GM19438 (cell line): Measurements from ENCODE around the gene GPR155.
A peak's percentile ranks its signal among the peaks of the same experiment; 100 is the strongest.

ENCODE experiments used
- ATAC-seq: cut with Tn5 transposase; IDR thresholded peaks from one replicate; pipeline ENCODE4 v1.9.1; 2021; ENCODE audit warnings: low read depth; ENCODE audit not compliant: unreplicated experiment

GPR155 gene

GRCh38 chr2:174486563-174487107 lies at the start of gene GPR155:
GPR155 (minus strand) TSS chr2:174487029; CDS start chr2:174481956, 5,073 bp downstream.
- ATAC-seq, result peak; percentile 54

DNA sequence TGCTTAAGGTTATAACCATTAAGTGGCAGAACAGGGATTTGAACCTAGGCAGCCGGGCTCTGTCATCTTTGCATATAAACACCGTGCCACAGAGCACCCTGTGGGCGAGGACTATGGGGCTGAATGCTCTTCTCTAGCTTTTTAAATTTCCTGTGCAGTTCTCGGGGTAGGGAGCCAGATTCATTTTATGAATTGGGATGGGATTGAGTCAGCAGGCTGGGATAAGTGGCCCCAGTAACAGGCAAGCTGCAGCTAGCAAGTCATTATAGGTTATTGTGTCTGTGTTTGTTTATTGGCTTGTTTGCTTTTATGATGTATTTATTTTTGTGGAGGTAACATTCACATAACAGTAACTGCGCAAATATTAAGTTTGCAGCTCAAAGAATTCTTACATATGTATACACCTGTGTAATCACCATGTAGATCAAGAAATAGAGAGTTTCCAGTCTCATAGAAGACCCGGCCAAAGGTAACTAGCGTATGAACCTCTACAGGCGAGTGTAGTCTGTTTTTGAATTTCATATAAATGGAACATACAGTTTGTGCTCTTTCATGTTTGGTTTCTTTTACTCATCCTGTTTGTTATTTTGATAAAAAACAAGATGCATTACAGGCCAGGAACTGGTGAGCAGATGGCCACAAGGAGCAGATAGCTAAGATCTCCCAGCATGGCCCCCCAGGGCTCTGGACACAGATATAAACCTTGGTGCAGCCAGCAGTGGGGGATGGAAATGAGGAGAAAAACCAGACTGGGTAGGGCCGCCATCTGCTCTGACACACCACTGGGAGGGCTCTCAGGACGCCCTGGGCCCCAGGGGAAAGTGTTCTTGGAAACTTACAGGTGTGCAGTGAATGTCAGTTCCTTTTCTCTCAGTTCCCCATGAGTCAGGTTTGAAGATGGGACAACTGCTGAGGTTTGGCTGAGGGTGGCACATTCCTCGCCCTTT lies 49.2 kb upstream of the GPR155 start:
- no peak for ATAC-seq

GRCh38 chr2:174535083-174535482 lies 48.3 kb upstream of the GPR155 start:
- no peak for ATAC-seq

GRCh38 chr2:174529916-174530315 lies 43.1 kb upstream of the GPR155 start:
- ATAC-seq, result no peak

DNA sequence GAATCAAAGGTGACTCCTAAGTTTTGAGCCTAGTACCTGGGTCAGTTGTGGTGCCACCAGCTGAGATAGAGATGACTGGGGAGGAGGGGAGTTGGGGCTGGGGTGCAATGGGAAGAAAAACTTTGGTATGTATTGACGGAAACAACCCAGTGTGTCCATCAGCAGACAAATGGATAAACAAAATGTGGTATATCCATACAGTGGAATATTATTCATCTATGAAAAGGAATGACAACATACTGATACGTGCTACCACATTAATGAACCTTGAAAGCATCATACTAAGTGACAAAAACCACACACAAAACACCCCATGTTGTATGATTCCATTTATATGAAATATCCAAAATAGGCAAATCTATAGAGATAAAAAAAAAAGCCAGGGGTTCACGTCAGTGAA lies 41.1 kb upstream of the GPR155 start:
- no peak for ATAC-seq

- no peak for ATAC-seq
These were observed 40.4 kb upstream of the GPR155 start for GRCh38 chr2:174527101-174527721.

DNA sequence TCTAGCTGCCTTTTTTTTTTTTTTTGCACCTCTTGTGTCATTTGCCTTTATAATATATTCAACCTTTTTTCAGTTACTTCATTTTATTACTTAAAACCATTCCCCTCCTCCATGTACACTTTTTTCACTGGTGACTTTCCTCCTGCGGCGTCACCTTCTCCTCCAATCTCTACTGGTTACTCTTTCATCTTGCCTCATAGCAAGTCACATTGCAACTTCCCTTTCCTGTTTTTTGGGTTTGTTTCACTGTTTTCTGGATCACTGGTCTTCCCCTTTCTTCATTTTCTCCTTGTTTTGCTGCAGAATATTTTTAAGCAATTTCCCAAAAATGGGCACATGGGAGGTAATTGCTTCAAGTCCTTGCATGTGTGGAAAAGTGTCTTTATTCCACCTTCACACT lies 37.7 kb upstream of the GPR155 start:
- ATAC-seq, result no peak

DNA sequence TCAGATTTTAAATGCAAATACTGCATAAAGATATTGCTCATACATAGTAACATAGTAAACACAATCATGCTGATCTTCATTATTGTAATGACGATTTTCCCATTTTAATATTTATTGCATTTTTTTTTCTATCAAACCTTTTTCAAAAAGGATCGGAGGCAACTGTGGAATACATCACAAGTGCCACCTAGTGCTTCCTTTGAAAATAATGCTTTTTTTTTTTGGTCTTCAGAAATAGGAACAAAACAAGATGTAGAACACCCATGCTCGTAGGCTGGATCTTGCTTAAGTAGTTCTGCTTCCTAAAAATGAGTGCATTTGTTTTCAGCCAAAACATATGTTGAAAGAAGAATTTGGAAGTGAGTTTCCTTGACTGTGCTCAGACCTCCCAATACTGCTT lies 35.7 kb upstream of the GPR155 start:
- no peak for ATAC-seq

DNA sequence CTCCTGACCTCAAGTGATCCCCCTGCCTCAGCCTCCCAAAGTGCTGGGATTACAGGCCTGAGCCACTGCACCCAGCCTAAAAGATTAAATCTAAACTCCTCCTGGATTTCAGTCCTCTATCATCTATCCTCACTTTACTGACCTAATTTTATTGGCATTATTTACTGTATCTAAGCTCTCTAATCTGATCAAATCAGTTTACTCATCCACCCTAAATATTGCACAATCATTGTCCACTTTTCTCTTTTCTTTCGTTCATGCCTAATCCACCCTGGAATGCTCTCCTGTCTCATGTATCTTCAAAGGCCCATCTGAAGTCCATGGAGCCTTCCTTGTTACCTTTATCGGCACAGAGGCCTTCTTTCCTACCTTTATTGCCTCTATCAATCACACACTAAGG lies 31.6 kb upstream of the GPR155 start:
- ATAC-seq, result no peak

DNA sequence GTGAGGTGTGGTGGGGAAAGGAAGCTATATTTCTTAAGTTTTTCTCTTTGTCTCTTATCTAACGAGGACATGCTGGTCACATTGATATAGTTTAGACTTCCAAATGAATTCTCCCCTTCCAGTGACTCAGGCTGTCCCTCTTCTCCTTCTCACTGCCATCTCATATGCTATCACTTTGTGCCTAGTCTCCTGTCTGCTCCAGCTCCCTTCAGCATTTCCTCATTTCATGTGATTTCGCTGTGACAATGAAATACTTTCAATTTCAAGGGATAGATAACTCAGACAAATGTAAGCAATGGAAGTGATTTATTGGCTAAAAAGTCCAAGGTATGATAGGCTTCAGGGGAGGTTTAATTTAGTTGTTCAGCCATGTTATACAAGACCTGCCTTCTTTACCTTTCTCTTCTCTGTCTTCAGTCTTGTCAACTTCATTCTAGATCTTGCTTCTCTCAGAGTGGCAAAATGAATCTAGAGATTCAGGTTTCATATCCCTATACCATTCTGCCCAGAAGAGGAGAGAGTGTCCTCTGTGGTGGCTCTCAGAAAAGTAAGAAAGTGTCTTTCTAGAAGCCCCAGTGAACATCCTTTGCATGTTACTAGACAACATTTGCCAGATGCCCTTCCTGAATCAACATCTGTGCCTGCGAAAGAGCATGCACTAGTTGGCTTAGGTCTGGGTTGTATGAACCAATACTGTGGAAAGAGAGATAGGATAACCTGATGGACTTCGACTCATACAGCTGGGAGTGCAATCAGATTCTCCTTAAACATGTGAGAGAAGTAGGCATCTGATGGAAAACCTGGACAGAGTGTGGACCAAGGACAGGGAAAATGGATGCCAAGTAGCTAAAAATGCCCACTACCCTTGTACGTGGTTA lies 29.9 kb upstream of the GPR155 start:
- ATAC-seq, result no peak

- ATAC-seq, result no peak
These were observed 25.5 kb upstream of the GPR155 start for GRCh38 chr2:174512345-174512744.

GRCh38 chr2:174511580-174512260 lies 24.9 kb upstream of the GPR155 start:
- ATAC-seq, result no peak

DNA sequence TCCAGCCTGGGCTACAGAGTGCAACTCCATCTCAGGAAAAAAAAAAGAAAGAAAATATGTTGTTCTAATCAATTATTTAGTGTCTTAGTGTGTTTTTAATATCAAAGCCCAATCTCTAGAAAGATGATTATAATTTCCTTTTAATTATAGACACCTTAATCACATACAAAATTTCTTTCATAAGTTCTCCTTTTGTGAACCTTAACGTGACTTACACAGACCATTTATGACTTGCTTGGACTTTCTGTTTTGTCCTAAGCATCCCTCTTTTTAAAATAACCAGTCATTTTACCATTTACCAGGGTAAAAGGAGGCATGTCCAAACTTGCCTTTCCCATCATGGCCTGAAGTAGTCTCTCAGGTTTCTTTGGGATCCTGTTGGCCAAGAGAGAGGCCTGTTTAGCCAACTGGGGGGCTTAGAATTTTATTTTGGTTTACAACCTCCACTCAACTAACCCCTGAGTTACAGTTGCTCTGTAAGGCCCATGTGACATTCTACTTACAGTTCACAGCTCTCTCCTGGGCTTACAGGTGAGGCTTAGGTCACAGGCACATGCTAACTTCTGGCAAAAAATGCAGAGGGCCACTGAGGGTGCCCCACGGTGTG lies 23.9 kb upstream of the GPR155 start:
- ATAC-seq, result no peak

DNA sequence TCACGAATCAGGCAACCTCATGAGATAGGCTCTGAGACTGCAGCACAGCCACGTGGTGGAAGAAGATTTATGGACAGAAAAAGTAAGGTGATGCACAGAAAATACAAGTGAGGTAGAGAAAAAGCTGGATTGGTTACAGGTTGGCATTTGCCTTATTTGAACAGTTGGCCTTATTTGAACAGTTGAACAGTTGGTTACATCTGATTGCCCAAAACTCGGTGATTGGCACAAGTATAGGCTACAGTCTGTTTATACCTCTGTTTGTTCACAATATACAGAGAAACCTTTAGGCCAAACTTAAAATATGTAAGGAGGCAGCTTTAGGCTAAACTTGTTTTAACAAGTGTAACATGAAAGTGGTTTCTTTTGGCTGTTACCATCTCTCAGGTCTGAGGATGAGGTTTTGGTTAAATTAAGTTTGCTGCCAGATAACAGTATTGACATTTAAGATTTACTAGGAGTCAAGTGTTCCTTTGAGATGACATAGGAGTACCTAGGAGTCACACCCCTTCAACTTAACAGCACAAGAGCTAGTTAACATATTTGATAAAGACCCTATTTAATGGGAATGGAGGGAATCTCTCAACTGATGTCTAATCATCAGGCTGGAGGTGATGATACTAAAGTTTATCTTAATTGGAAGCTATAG lies 16.5 kb upstream of the GPR155 start:
- ATAC-seq, result no peak

DNA sequence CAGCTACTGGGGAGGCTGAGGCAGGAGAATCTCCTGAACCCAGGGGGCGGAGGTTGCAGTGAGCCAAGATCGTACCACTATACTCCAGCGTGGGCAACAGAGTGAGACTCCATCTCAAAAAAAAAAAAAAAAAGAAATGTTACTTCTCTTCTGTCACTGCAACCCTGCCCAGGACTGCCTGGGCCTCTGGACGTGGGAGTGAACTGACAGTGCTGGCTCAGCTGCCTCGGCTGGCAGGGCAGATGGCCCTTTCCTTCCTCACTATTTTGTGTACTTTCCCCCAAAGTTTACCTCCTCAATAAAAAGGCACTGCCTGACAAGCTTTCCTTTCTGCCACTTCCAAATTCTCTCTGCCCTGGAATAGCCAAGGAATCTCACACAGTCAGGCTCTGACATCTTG lies 12.5 kb upstream of the GPR155 start:
- ATAC-seq, result no peak

DNA sequence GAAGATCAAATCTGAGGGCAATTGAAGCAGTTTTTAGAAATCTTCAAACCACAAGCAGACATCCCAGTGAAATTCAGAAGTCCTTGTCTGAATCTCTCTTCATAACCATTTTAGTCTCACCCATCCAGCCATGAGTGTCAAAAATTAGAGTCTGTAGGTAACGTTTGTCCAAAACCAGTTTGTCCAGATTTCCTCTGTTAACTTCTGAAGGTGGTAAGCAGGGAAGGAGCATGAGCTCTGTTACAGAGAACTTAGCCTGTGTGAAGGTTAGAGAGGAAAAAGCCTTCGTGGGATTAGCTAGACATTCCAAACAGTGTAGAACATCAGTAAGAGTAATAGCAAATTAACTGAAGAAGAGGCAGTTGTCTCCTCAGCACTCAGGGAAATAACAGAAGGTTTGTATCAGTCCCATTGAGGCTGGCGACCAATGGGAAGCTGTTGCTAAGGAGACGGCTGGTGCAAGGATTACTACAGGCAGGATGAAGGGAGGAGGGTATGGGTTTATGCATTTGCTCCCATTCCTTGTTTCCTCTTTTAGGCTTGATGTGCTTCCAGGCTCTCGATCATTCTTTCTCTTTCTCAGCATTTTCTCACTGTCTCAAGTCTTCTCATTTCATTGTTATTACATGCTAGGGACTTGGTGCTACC lies 8.7 kb upstream of the GPR155 start:
- no peak for ATAC-seq

GRCh38 chr2:174493549-174494331 lies 6.9 kb upstream of the GPR155 start:
- peak; percentile 41 for ATAC-seq

DNA sequence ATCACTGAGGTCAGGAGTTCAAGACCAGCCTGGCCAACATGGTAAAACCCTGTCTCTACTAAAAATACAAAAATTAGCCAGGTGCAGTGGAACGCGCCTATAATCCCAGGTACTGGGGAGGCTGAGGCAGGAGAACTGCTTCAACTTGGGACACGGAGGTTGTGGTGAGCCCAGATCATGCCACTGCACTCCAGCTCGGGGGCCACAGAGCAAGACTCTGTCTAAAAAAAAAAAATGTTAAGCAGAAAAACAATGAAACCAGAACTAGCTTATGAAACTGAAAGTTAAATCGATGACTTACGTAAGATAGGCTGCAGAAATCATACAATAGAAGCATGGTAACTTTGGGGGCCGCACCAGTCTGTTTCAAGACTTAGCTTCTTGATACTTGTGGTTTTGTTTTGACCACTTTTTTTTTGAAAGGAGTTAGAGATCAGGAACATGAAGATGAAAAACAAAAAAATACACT lies 6.2 kb upstream of the GPR155 start:
- ATAC-seq, result peak; percentile 95
